HG03280 (cell line): ENCODE data around the gene AFF4.

Experiments used
- ATAC-seq: cut with Tn5 transposase; IDR thresholded peaks from one replicate; pipeline ENCODE4 v1.9.1; 2021; ENCODE audit warnings: mild to moderate bottlenecking, moderate library complexity; ENCODE audit not compliant: unreplicated experiment

AFF4 gene

DNA sequence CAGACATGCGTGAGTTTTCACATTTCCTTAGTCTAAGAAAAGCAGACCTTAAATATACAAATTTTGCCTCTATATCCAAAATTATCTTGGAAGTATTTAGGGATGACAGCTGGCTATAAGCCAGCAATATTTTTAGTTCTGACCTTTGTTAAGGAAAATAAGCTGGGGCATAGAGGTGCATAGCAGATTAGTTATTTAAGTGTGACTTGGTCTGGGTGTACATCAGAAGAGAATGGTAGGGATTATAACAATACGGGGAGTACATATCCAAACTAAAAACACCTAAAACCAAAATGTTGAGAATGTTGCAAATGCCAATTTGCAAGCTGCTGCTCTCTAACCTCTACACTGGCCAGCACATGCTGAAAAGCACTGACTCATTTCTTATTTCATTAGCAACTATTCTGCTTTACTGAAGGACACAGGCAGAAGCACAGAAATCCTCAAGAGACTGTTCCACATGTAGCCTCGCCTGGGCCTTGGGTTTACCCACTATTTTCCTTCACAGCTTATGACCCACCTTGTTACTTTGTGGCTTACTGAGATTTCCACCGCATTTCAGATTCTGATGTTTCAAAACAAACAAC is 67.6 kb downstream of the AFF4 start:
- no peak for ATAC-seq

DNA sequence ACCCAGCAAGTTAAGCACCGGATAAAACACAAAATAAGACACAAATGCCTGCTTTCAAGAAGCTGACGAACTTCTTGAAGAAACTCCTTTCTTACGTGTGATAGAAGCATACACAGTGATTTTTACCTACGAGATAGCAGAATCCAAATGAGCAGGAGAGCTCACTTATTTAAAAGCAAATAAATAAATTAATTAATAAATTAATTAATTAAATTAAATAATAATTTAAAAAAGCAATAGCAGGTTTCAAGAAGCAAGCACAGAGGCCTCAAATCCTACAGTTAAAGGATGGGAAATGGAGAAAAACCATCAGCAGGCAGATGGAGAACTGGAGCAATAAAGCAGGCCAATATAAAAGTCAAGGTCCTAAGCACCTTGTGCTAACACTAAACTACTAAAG is 72.6 kb downstream of the AFF4 start:
- ATAC-seq, result no peak

DNA sequence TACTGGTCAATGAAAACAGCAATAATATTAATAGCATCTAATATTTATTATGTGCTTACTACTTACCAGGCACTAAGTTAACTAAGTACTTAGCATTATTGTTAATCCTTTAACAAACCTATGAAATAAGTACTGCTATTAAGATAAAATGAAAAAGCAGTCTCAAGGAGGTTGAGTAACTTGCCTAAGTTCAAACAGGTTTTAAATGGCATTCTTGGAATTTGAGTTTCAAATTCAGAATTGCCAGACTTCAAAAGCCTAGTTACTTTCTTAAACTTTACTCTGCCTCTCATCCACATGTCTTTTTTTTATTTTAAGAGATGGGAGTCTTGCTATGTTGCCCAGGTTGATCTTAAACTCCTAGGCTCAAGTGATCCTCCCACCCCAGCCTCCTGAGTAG is 73.9 kb downstream of the AFF4 start:
- ATAC-seq, result no peak

DNA sequence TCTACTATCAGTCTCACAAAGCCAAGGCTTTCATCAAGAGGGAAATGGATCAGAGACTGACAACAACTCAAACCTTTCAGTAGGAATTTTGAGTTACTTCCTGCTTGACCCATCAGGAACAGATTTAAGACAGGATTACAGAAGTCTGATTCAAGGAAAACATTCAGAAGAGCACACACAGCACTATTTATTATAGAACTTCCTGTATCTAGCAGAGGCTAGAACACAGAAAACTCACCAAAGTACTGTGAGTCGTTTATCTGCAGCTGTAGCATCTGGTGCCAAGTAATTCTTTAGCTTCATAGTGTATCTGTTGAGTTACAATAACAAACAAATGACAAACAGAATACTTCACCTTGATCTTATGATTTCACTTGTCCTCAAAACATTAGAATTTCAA is 76.2 kb downstream of the AFF4 start:
- ATAC-seq, result no peak

DNA sequence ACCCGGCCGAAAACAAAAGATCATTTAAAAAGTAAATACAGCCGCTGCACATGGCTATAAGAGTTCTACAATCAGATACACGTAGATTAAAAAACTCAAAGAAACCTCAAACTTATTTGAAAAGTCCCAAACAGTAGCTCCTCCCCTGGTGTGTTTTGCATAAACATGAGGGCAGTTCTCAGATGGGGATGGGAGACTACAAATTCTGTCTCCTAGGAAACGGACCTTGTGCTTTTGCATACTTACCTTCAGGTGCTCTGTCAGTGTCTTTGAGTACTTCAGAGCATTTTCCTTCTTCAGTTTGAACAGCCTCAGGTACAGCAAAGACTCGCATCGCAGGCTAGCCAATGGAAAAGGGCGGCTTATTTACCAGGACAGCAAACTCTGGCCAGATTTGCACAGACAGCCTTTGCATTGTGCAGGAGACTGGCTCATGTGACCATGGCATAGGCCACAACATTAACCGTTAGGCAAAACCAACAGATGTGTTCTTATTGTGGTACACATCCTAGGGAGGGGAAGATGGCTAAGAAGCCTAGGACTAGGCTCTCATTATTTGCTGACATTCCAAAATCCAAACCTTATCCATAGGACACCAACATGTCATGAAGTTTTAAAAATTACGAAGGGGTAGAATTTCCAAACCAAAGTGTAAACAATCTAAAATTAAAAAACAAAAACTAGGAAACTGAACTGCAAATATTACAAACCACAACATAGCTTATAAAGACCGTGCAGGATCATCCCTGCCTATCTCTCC is 77.2 kb downstream of the AFF4 start:
- ATAC-seq, result no peak

DNA sequence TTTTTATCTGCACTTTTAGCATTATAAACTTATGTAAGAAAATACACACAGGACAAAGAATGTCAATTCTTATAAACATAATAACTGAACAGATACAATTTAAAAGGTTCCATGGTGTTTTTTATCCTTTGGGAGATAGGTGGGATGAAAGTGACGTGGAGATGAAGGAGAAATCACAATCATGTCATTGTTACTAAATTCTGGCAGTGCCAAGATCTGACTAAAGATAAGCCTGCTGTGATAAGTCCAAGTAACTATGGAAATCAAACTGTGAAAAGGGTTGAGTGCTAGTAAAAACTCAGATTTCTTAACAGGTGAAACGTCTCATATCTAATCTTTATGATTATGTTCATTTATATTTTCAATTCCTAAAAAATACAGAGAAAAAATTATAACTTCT is 78.9 kb downstream of the AFF4 start:
- no peak for ATAC-seq

DNA sequence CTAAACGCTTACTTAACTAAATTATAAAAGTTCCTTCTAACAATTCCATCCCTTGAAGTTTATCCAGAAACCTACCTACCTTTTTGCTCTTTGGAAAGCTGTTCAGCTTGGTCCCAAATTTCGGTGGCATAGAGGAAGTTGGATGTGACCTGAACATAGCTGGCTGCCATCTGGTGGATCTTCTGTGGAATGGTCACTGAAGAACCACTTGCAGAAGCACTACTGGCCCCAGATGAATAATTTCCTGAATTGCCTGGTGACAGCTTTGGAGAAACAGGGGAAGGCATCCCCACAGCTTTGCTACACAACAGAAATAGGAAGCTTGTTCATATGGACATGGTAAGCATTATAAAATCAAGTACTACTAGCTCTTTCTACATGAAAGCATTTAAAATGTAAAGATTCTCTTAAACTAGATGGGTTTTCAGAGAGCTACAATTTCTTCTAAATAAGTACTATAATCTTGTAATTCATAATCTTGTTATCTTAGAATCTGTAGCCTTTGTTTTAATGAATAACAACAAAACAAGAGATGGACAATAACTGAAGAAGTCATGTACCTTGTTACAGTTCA is 80.1 kb downstream of the AFF4 start:
- no peak for ATAC-seq

DNA sequence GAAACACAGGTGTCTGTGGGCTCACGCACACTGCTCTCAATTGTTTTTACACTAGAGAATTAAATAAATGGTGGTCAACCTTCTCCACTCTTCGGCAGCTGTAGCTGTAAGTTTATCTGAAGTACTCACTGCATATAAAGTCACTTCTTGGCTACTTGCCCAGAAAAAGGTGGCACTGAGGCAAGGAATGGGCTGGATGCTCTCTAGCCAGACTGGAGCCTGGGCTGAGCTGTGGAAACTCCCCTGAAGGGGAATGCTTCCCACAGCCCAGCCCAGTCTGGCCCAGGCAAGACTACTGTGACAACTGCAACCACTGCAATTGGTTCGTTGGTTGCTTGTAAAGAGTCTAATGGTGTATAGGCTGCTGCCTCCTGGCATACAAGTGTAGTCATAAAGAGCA is 85.5 kb downstream of the AFF4 start:
- no peak for ATAC-seq

DNA sequence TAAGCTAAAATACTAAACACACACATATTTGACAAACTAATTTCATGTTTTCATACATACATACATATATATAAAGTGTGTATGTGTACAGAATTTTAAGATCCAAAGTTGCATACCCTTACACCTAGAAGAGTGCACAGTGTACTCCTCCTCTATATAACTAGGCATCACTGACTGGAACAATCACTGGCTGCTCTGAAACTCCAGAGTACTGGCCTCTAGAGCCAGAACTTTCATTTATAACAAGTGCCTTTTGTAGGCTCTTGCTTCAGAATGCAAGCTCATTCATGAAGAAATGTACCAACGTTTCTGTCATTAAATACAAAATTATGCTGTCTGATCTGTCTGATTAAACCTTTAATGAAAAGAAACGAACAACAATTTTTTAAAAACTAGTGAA is 86.0 kb downstream of the AFF4 start:
- no peak for ATAC-seq

DNA sequence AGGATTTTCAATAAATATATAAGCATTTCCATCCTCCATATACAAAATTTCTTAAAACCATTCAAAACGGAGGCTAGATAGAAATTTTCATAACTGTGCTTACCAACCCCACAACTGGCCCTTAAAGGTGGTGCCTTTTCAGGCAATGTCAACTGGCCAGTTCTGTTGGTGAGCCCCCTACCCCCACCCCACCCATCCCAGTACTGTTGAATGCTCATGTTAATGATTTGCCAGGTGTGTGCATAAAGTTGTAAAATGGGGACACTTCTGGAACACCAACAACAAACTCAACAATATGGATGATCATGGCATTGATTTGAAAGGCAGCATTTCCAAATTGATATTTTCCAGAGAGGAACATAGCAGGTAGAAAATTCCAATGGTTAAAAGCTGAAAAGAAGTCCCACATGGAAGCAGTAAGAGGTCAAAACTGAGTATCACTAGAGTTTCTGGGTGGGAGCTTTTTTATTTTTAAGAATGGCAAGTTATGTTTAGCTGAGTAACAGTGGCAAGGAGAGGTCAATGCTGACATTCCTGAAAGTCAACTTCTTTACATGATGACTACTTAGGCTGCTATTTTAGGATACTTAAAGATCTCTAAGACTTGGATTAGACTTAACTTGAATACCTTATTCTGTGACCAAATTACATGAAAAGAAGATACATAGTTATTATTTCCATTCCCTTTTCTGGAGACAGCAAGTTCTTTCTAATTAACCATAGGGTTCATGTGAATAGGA is 87.2 kb downstream of the AFF4 start:
- ATAC-seq, result no peak

DNA sequence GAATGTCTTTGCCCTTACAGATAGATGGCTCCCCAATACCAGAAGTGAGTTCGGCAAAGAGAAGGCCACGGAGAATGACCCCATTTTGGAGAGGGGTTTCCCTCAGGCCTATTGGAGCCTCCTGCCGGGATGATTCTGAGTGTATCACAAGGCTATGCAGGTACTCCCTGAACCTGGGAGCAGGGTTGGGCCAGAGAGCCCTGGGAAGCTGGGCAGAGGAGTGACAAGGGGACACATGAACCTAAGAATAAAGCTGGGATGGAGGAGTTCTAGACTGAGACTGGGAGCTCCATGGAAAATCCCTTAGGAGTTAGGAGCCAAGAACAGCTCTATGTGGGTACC is 89.5 kb downstream of the AFF4 start:
- ATAC-seq, result no peak

DNA sequence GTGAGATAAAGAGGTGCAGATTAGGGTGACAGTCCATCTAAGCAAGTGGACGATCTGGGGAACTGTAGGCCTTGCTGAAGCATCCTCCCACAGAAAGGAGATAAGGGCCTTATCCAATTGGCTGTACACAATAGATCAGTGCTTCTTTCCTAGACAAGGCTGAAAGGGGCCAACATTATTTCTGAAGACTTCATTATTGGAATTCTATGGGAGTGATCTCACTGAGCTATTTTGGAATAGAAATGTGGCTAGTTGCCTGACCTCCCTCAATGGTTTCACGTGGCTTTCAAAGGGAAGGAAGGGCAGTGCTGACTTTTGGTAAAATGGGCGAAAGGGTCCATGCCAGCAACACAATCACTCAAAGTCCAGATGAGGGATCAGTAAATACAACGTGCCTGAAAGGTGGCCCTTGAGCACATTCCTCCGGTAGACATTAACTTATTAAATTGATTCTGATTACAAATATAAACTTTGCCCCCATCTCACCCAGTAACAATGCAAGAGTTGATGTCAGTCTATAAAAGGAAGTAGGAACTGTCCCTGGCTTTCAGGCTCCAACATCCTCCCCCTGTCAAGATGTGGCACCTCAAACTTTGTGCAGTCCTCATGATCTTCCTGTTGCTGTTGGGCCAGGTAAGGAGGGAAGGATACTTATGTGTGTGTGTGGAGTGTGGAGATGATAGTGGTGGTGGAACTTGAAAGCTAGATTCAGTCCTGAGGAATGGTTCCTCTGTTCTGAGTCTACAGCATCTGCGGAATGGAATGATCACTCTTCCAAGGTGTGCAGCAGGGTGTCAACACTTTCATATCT is 90.1 kb downstream of the AFF4 start, which contains the start of gene LEAP2:
TSS of gene LEAP2 (plus strand) at position 550 of the 811 bp plus-strand sequence. CDS start at position 577, 27 bp downstream.
- ATAC-seq, result no peak

DNA sequence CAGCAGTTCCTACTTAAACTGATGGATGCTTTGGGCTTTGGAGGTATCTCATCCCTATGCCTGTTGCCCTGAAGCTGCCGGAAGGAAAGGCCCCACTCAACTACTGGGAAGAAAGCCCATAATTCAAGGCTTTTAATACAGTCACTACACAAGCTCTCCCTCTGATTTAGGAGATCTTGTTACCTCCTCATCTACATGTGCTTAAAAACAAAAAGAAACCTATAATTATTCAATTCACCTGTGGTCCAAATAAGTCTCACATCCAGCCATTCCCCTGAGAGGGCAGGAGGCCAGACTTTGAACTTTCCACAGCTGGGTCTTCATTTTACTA is 90.7 kb downstream of the AFF4 start:
- ATAC-seq, result no peak

DNA sequence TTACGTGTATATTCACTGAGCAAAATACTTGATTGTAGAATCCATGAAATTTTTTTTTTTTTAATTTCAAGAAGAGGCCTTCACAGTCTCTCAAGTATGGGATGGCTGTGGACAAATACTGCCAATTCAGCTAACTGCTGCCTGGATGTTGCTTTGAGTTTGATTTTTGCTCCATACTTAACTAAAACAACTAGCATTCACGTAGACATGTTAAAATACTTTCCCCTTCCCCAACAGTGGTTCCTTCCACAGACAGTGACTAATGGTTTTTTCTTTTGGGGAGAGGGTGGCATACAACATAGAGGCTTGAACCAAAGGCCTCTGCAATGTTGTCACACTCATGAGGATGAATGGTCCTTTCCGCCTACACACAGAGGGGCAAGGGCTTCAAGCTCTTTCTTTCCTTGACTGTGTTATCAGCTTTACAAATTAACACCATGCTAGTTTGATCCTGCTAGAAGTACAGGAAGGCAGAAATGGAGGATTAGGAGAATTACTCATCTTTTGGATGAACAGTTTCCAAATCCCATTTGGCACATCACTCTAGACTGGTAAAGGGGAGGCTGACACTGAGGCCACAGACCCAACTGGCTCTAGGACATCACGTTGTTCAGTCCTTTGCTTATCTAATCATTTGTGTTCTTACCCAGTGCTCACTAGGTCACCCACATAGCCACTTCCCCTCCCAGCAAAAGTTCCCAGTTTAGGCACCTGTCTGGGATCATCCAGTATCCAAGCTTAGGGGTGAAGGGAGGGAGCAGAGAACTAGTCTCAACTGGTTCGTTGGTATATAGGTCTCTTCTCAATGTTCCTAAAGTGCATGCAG is 91.8 kb downstream of the AFF4 start:
- no peak for ATAC-seq

DNA sequence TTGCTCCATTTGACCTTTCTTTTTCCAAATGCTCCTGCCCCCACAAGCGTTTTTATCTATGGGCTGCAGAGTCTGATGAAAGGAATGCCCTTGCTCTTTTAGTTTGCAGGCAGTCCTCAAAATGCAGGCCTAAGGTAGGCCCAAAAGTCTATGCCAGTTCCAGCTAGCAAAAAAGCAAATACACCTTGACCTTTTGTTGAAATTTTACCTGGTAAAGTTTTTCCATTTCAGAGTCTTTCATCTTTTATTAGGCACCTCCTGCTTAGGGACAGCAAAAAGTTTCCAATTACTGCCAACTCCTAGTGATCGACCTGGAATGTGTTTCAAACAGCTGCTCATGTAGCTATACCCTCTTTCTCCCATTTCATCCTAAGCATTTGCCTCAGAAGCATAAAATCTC is 92.6 kb downstream of the AFF4 start:
- no peak for ATAC-seq

DNA sequence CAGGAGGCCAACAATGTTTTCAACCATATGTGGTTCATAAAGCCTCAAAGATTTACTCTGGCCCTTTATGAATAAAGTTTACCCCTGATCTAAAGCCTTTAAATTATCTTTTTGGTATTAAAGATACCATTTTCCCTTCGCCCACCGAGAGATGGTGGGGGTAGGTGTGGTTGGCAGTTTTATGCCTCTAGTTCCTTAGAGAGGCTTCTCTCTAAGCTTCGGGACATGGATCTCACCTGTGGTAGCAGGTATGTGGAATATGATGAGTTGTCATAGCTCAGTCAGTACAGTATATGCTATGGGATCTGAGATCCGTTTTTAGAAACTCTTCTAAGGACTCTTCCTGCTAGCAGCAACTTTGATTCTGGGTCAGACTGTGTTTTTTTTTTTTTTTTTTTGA is 94.7 kb downstream of the AFF4 start:
- ATAC-seq, result no peak

DNA sequence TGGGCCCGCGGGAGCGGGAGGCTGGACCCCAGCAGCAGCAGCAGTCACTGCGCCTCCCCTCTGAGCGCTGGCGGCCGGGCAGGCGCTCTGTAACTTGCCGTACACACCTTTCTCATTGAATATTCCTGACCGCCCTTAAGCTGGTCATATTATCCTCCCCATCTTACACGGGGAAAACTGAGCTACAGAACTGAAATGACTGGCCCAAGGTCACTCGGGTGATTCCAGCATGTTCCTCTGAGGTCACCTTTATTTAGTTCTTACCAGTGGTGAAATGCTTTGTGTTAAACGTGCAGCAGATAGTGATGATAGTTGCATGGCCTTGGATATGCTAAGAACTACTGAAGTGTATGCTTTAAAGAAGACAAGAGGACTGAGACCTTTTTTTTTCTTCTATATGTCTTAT is 96.4 kb downstream of the AFF4 start:
- peak; percentile 22 for ATAC-seq

DNA sequence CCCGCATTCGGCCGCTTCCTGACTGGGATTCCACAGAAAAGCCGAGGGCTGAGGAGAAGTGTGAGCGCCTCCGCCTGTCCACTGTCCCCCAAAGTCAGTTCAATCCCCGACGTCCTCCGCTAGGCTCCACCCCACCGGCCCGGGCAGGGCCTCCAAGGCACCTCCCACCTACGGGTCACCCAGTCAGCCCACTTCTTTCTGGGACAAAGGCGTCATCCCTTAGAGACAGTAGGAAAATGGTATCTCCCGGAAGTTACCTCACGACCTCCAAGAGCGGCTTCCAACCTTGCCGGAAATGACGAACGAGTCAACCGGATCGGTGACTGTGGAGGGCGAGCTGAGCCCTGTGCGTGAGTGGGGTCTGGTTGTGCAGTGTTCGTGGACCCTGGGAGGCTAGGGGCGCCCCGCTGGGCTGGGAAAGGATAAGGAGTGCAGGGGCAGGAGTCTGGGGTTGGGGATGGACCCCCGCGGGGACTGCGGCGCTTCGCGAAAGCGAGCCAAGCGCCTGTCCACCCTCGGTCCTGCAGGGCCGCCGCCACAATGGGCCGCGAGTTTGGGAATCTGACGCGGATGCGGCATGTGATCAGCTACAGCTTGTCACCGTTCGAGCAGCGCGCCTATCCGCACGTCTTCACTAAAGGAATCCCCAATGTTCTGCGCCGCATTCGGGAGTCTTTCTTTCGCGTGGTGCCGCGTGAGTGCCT is 96.9 kb downstream of the AFF4 start, which contains the start of the genes GDF9 and UQCRQ:
TSS of gene GDF9 (minus strand) at position 128 of the 704 bp plus-strand sequence. CDS start 1,936 bp downstream, outside the sequence.
TSS of gene UQCRQ (plus strand) at position 301 of the 704 bp plus-strand sequence. CDS start at position 541, 240 bp downstream.
- peak; percentile 99 for ATAC-seq

DNA sequence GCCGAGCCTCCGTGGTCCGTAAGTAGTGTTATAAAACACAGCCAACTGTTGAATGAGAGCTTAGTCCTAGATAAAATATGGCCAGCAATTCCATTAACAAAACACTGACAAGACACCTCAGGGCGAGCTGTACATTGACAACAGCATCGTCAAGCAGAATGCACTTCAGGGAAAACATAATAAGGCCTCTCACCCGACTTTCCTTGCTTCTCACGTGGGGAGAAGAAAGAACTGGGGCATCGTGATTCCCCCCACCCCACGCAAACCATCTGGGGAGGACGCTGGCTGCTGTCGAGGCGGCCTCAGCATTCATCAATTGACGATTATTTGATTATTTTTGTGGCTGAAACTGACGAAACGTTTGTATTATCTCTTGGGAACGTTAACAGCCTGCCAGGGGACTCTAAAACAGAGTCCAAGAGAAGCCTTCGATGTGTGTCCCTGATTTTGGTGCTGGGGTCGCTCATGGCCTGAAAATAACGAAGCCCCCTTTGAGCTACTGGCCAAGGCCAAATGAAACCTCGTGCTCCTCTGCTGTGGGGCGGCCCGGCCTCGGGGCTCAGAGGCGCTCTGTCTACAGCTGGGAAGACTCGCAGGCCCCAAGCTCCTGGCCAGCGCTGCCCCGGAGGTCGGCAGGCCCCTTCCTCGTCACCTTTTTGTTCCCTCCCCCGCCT is 97.6 kb downstream of the AFF4 start:
- ATAC-seq, result peak; percentile 26
